GM12892 (cell line): Measurements from ENCODE around the gene CHCHD3.

Experiments used
- POLR2A ChIP-seq: IDR thresholded peaks from 2 replicates; pipeline ENCODE4 v1.6.1; 2011; ENCODE audit warnings: low read depth, low read length, control low read depth
- POLR2AphosphoS5 ChIP-seq: IDR thresholded peaks from 2 replicates; pipeline ENCODE4 v1.6.1; 2011; ENCODE audit warnings: low read depth, low read length, control low read depth

- TF ChIP-seq POLR2A, result no peak
- no peak for TF ChIP-seq POLR2AphosphoS5
Observed at GRCh38 chr7:133061792-133062191, 20.1 kb downstream of the CHCHD3 start.
